GM10266 (cell line): ENCODE measurements around the gene GPC5.
"Not testable (repeated sequence)": the region's sequence is repeated elsewhere in the genome, so short reads cannot be mapped to it uniquely, and the experiment has no call there.

Source experiments
- DNase-seq: peaks from one replicate; pipeline ENCODE4 v3.0.0; 2012; ENCODE audit errors: extremely low spot score
- TF ChIP-seq, protein P1 (sequence below): IDR thresholded peaks from 2 replicates; pipeline ENCODE4 v1.5.1; 2012; ENCODE audit warnings: mild to moderate bottlenecking, low read depth; ENCODE audit not compliant: control insufficient read depth, insufficient read depth; ENCODE audit errors: missing control alignments

Gene GPC5

DNA sequence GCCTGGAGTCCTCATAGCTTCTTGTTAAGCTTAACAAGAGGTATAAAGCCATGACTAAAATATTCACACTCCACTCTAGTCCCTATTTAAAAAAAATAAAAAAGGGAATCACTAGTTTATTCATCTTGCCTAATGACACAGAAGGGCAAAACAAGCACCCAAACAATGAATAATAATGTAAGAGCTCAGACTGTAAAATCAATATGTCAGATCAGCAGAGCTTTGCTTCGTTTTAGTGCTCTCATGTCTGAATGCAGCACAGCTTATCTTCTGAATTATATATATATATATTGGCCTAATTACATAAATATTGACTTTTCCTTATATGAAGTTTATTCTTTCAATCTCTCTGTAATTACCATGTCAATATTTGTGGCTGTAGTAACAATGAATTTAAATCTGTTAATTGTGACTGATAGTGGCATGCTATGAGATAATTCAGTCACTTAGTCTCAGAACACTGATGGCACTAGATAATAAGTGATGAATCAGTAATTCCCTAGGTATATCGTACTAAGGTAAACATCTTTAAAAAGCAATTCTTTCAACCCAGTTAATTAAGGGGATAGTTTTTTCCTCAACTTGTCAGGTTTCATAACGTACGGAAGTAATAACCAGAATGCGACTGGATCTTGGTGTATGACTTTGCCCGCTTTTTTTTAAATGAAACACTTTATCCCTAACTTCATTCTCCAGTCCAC lies 1466.3 kb downstream of the GPC5 start:
- TF ChIP-seq, protein P1, sequence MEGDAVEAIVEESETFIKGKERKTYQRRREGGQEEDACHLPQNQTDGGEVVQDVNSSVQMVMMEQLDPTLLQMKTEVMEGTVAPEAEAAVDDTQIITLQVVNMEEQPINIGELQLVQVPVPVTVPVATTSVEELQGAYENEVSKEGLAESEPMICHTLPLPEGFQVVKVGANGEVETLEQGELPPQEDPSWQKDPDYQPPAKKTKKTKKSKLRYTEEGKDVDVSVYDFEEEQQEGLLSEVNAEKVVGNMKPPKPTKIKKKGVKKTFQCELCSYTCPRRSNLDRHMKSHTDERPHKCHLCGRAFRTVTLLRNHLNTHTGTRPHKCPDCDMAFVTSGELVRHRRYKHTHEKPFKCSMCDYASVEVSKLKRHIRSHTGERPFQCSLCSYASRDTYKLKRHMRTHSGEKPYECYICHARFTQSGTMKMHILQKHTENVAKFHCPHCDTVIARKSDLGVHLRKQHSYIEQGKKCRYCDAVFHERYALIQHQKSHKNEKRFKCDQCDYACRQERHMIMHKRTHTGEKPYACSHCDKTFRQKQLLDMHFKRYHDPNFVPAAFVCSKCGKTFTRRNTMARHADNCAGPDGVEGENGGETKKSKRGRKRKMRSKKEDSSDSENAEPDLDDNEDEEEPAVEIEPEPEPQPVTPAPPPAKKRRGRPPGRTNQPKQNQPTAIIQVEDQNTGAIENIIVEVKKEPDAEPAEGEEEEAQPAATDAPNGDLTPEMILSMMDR: no peak
- DNase-seq: no peak

DNA sequence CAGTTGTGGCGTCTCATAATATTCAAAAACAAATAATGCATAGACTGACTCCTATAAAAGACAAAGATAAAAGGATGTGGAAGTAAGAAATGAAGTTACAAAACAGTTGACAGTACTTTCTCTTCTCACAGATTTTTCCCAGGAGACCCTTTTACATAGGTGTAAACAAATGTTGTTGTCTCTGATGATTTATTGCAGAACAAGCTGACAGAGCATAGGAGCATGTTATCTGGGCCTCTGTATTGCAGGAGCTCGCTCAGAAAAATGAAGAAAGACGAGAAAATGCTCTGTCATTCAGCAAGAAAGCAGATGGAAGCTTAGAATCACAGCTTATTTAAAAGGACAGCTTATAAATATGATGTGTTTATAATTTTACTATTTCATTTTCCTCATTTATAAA lies 1474.6 kb downstream of the GPC5 start:
- TF ChIP-seq, protein P1: no peak
- no peak for DNase-seq

DNA sequence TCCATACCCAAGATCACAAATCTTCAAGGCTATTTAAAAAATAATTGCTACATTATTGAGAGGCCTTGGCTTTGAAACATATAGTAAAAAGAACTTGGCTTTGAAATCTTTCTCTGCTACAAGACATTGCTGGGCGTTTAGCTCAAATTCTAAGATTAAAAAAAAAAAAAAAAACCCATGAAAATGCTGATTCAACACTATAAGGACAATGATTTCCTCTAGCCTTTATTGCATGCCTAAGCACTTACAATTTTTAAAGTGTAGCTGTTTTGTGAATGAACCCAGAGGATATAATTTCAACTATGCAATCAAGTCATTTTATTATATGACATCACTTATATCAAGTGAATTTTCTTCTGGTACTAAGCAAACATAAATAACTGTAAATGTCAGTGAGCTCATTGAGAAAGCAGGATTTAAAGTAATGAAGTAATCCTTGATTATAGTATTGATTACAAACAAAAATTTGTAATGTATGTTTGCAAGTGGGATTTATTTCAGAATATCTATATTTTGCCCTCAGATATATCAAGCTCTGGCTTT lies 1488.2 kb downstream of the GPC5 start:
- no peak for DNase-seq
- TF ChIP-seq, protein P1: no peak

DNA sequence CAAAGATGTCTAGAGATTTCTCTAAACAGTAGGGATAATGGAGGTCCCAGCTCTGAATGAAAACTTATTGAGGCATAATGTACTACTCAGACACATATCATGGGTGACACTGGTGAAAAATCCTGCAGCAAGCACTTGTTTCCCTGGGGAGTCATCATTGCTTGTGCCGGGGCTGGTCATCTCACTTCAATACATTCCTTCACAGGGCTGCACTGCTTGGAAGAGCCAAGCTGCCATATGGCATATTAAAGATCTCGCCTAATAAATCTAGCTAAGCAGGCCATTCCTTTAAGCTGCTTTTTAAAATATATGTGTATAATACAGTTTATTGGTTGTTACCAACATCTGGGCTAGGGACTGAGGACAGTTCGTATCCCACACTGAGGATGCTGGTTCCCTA lies 1496.0 kb downstream of the GPC5 start:
- TF ChIP-seq, protein P1: no peak

DNA sequence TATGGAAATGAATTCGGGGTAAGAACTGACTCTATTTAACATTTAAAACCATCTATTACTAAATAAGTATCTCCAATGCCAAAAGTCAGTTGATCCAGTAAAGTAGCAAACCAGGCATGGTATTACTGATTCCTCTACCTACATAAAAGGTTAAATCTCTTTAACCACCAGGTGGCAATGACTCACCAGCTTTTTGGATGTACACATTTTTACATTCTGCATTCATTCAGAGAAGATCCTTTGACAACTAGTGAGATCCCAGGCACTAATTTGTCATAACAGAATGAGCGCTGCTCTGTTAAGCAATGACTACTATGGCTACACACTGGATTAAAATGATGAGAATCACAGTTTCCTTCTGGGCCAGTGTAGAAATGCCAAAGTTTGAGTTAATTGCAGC lies 1498.4 kb downstream of the GPC5 start:
- TF ChIP-seq, protein P1: no peak
- no peak for DNase-seq

More for the DNA sequence above, 1496.0 kb downstream of the GPC5 start:
- no peak for DNase-seq

DNA sequence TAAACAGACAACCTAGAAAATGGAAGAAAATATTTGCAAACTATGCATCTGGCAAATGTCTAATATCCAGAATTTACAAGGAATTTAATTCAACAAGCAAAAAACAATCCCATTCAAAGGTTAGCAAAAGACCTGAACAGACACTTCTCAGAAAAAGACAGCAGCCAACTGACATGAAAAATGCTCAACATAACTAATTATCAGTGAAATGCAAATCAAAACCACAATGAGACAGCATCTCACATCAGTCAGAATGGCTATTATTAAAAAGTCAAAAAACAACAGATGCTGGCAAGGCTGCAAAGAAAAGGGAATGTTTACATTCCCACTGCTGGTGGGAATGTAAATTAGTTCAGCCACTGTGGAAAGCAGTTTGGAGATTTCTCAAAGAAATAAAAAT lies 1500.5 kb downstream of the GPC5 start:
- not testable (repeated sequence) for DNase-seq

DNA sequence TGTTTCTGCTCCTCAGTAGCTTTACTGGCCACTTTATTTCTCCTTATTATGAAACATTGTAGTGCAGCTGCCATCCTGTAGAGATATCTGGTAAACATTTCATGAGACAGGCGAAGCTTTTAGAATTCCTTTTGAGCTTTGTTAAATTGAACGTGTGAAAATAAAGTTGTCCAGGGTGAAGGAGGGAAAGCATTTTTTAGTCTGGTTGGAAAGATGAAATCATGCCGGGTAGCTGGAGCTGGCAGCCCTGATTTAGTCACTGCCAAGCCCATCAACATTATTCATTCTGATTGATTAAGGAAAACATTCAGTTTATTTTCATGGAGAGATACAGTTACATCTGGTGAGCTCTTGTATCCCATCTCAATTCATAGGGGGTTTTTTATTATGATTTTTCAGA lies 1502.0 kb downstream of the GPC5 start:
- TF ChIP-seq, protein P1: no peak
- no peak for DNase-seq
